ENCODE data around the gene SORCS2.

SORCS2 gene

GRCh38 chr4:7207628-7208231 lies 15.4 kb downstream of the SORCS2 start:
- DNase-seq (ENCODE audit: low spot score) = no peak
- in situ Hi-C loops (cut with MboI; ENCODE audit: low pct_unique_long_range_greater_than_20kb, low sequenced_read_pairs, unreplicated experiment) = loop anchor here (25.0 kb wide), 1 partner anchor 505 kb away; no protein-coding TSS in a partner anchor
- no peak for TF ChIP-seq CTCF (IDR thresholded peaks at IDR 0.05; ENCODE audit: extremely low read depth, insufficient read depth, missing control alignments)

DNA sequence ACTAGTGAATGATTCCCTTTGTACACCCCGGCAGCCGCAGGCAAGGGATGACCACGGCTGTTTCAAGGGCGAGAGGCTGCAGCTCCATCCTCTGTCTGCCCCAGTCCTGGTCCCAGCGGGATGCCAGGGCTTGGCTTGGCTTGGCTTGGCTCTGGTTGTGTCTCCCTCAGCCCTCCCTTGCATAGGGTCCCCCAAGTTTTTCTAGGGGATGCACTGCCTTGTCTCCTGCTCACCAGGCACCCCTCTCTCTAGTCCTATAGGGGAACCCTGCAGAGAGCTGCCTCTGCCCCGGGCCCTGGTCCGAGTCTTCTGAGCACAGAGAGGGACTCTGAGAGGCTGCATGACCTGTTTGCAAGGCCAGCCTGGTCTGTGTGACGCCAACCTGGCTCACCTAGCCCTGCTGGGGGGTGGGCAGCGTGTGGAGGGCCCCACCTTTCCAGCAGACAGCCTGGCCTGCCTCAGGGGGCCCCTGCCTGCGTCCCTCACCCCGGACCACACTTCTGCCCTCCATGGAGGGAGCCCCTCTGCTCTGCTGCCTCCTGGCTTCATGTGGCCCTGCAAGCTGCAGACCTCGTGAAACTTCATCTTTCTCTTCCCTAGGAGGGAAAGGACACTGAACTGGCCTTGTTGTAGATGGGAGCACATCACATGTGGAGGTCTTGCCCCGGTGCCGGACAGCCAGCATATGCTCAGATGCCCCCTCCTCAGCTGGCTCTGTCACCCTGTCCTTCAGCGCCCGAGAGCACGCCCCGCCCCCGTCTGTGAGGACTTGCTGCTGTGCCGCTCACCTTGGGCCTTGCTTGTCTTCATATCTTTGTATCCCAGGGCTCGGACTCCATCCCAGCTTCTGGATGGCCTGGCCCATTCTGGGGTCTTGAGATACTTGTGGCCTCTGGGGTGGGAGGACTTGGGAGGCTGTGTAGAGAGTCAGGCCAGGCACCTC lies 16.4 kb downstream of the SORCS2 start:
- in situ Hi-C loops (cut with MboI; ENCODE audit: low pct_unique_long_range_greater_than_20kb, low sequenced_read_pairs, unreplicated experiment) = loop anchor here (25.0 kb wide), 1 partner anchor 504 kb away; no protein-coding TSS in a partner anchor
- TF ChIP-seq CTCF (IDR thresholded peaks at IDR 0.05; ENCODE audit: extremely low read depth, insufficient read depth, missing control alignments) = no peak
- DNase-seq (ENCODE audit: low spot score) = no peak

DNA sequence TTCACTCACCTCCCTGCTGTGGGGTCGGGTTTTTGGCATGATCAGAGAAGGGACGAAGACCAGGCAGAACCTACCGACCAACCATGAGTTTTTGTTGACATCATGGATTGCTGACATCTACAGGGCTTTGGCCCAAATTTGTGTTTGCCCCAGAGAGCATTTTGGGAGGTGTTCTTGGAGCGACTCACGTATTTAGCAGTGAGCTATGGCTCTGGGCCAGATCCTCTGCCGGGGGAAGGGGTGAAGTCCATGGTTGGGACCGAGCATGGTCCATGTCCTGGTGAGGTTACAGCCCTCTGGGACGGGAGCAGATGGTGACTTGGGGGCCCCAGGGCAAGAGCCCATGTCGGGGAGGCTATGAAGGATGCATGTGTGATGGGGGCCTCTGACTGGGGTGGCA lies 17.4 kb downstream of the SORCS2 start:
- DNase-seq (ENCODE audit: low spot score) = no peak
- in situ Hi-C loops (cut with MboI; ENCODE audit: low pct_unique_long_range_greater_than_20kb, low sequenced_read_pairs, unreplicated experiment) = loop anchor here (25.0 kb wide), 1 partner anchor 503 kb away; no protein-coding TSS in a partner anchor

GRCh38 chr4:7210824-7211223 lies 18.5 kb downstream of the SORCS2 start:
- DNase-seq (ENCODE audit: low spot score) = no peak
- in situ Hi-C loops (cut with MboI; ENCODE audit: low pct_unique_long_range_greater_than_20kb, low sequenced_read_pairs, unreplicated experiment) = loop anchor here (25.0 kb wide), 1 partner anchor 501 kb away; no protein-coding TSS in a partner anchor
- TF ChIP-seq CTCF (IDR thresholded peaks at IDR 0.05; ENCODE audit: extremely low read depth, insufficient read depth, missing control alignments) = no peak

More for the DNA sequence above, 17.4 kb downstream of the SORCS2 start:
- no peak for TF ChIP-seq CTCF (IDR thresholded peaks at IDR 0.05; ENCODE audit: extremely low read depth, insufficient read depth, missing control alignments)

DNA sequence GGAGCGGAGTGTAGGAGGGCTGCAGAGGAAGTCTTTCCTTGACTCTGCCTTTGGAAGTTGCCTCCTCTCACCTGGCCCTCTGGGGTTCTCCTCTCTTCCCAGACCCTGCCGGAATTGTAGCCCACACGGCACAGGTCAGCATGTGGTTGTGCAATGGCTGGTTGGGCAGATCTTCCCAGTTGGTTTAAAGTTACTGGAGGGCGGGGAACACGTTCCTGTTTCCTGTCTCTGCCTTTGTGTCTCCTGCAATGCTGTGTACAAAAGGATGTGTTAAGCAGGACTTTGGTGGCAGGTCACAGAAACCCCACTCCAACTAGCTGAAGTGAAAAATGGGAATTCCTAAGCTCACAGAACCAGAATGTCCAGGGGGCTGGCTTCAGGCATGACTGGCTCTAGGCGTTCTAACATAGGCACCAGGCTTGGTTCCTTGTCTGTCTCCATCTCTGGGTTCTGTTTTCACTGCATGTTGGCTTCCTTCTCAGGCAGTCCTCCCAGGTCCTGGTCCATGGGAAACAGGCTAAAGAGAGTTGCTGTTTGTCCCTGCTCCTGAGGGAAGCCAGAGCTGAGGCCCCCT lies 19.9 kb downstream of the SORCS2 start:
- no peak for TF ChIP-seq CTCF (IDR thresholded peaks at IDR 0.05; ENCODE audit: extremely low read depth, insufficient read depth, missing control alignments)
- DNase-seq (ENCODE audit: low spot score) = no peak
- in situ Hi-C loops (cut with MboI; ENCODE audit: low pct_unique_long_range_greater_than_20kb, low sequenced_read_pairs, unreplicated experiment) = loop anchor here (25.0 kb wide), 1 partner anchor 500 kb away; no protein-coding TSS in a partner anchor

- in situ Hi-C loops (cut with MboI; ENCODE audit: low pct_unique_long_range_greater_than_20kb, low sequenced_read_pairs, unreplicated experiment) = loop anchor here (25.0 kb wide), 1 partner anchor 499 kb away; no protein-coding TSS in a partner anchor
- TF ChIP-seq CTCF (IDR thresholded peaks at IDR 0.05; ENCODE audit: extremely low read depth, insufficient read depth, missing control alignments) = no peak
- DNase-seq (ENCODE audit: low spot score) = no peak
These were observed 20.6 kb downstream of the SORCS2 start for GRCh38 chr4:7212921-7213320.
